ENCODE measurements around the gene MAST4.

MAST4 gene

GRCh38 chr5:67182301-67182790 lies 586.2 kb downstream of the MAST4 start:
- ChIA-PET CTCF (no interaction called here), POLR2A (ENCODE audit: low non-redundant PET) (no interaction called here)
- no peak overlapping the region for H3K27ac ChIP-seq
- TF ChIP-seq CTCF (conservative IDR thresholded peaks at IDR 0.05; ENCODE audit: low read depth), result no peak
- DNase-seq (ENCODE audit: low spot score), result no peak

- ChIA-PET POLR2A (ENCODE audit: low non-redundant PET) (no interaction called here), CTCF (no interaction called here)
- TF ChIP-seq CTCF (conservative IDR thresholded peaks at IDR 0.05; ENCODE audit: low read depth), result no peak
- H3K27ac ChIP-seq, result no peak overlapping the region
- no peak for DNase-seq (ENCODE audit: low spot score)
Observed at GRCh38 chr5:67183859-67184258, 587.7 kb downstream of the MAST4 start.

GRCh38 chr5:67187006-67187715 lies 591.0 kb downstream of the MAST4 start:
- ChIA-PET CTCF (no interaction called here), POLR2A (ENCODE audit: low non-redundant PET) (no interaction called here)
- TF ChIP-seq CTCF (conservative IDR thresholded peaks at IDR 0.05; ENCODE audit: low read depth), result no peak
- DNase-seq (ENCODE audit: low spot score), result no peak
- H3K27ac ChIP-seq, result no peak overlapping the region

GRCh38 chr5:67188274-67189078 lies 592.3 kb downstream of the MAST4 start:
- TF ChIP-seq CTCF (conservative IDR thresholded peaks at IDR 0.05; ENCODE audit: low read depth), result no peak
- ChIA-PET CTCF (interaction anchor here (0.6 kb wide), 1 partner anchor 316 kb away, joined by 3 read pairs; no protein-coding TSS in a partner anchor), POLR2A (ENCODE audit: low non-redundant PET) (no interaction called here)
- no peak overlapping the region for H3K27ac ChIP-seq
- DNase-seq (ENCODE audit: low spot score), result no peak

GRCh38 chr5:67189079-67189354 lies 592.8 kb downstream of the MAST4 start:
- DNase-seq (ENCODE audit: low spot score), result no peak
- no peak overlapping the region for H3K27ac ChIP-seq
- TF ChIP-seq CTCF (conservative IDR thresholded peaks at IDR 0.05; ENCODE audit: low read depth), result no peak
- ChIA-PET POLR2A (ENCODE audit: low non-redundant PET) (no interaction called here), CTCF (interaction anchor here (0.6 kb wide), 1 partner anchor 1082 kb away, joined by 3 read pairs; no protein-coding TSS in a partner anchor)

GRCh38 chr5:67189931-67190330 lies 593.7 kb downstream of the MAST4 start:
- no peak for DNase-seq (ENCODE audit: low spot score)
- H3K27ac ChIP-seq, result no peak overlapping the region
- CTCF ChIA-PET, result no interaction called here
- no peak for TF ChIP-seq CTCF (conservative IDR thresholded peaks at IDR 0.05; ENCODE audit: low read depth)
- POLR2A ChIA-PET (ENCODE audit: low non-redundant PET), result no interaction called here

Measured in RWPE1 (cell line).